Osteocyte (in vitro differentiated cells): ENCODE results near the gene OSBPL7. TPM values are rescaled to one million over a fixed set of nuclear protein-coding genes. Genes with fewer than 3 reads are reported as not detected.

Source experiments
- DNase-seq: peaks from one replicate; pipeline ENCODE4 v3.0.0; 2021; ENCODE audit warnings: mixed read lengths; ENCODE audit not compliant: unreplicated experiment; ENCODE audit errors: extremely low spot score
- H3K27ac Mint-ChIP-seq: one replicate; pipeline ENCODE4 v1.8.0; 2021; ENCODE audit warnings: mild to moderate bottlenecking, mixed read lengths; ENCODE audit not compliant: unreplicated experiment
- H3K27me3 Mint-ChIP-seq: one replicate; pipeline ENCODE4 v1.8.0; 2021; ENCODE audit warnings: mixed read lengths; ENCODE audit not compliant: unreplicated experiment
- H3K36me3 Mint-ChIP-seq: one replicate; pipeline ENCODE4 v1.8.0; 2021; ENCODE audit warnings: mixed read lengths; ENCODE audit not compliant: unreplicated experiment
- H3K4me1 Mint-ChIP-seq: one replicate; pipeline ENCODE4 v1.8.0; 2021; ENCODE audit warnings: mixed read lengths; ENCODE audit not compliant: unreplicated experiment
- H3K4me3 Mint-ChIP-seq: one replicate; pipeline ENCODE4 v1.8.0; 2021; ENCODE audit warnings: mild to moderate bottlenecking, moderate library complexity, mixed read lengths; ENCODE audit not compliant: unreplicated experiment
- H3K9me3 Mint-ChIP-seq: one replicate; pipeline ENCODE4 v1.8.0; 2021; ENCODE audit warnings: mixed read lengths; ENCODE audit not compliant: unreplicated experiment
- CTCF ChIP-seq: fragments of 200-600 bp; sonication (generic); IDR thresholded peaks from 2 replicates; pipeline ENCODE4 v1.5.0; 2021; ENCODE audit warnings: antibody characterized with exemption, mild to moderate bottlenecking, moderate library complexity
- total RNA-seq: library from RNA; stranded (reverse); gene quantifications from 2 replicates; pipeline ENCODE4 v1.2.1, GENCODE V29; 2021

OSBPL7 gene
- total RNA-seq, 1 donor from 2014 or later, result 18.0 TPM

GRCh38 chr17:47791025-47791424, 30.6 kb downstream of the OSBPL7 start:
- TF ChIP-seq CTCF, result no peak
- no peak for DNase-seq
- H3K4me3 Mint-ChIP-seq, result no peak overlapping the region
- peaks cover 11% of the 10 kb centered on the region for H3K4me1 Mint-ChIP-seq
- H3K27me3 Mint-ChIP-seq, result peaks cover 73% of the 10 kb centered on the region
- no peaks in the 10 kb centered on the region for H3K9me3 Mint-ChIP-seq
- no peak overlapping the region for H3K27ac Mint-ChIP-seq
- H3K36me3 Mint-ChIP-seq, result no peaks in the 10 kb centered on the region

GRCh38 chr17:47789611-47790561, 31.7 kb downstream of the OSBPL7 start:
- DNase-seq, result peak; percentile 85
- peak; percentile 64 for TF ChIP-seq CTCF

GRCh38 chr17:47785538-47786123, 36.0 kb downstream of the OSBPL7 start:
- Mint-ChIP-seq H3K4me1 (peaks cover 9% of the 10 kb centered on the region), H3K9me3 (no peaks in the 10 kb centered on the region), H3K36me3 (no peaks in the 10 kb centered on the region), H3K27me3 (peaks cover 66% of the 10 kb centered on the region), H3K27ac (no peak overlapping the region), H3K4me3 (no peak overlapping the region)
- no peak for TF ChIP-seq CTCF
- DNase-seq, result peak; percentile 64

More at GRCh38 chr17:47789611-47790561, 31.7 kb downstream of the OSBPL7 start:
- Mint-ChIP-seq H3K27ac (no peak overlapping the region), H3K27me3 (peaks cover 71% of the 10 kb centered on the region), H3K9me3 (no peaks in the 10 kb centered on the region), H3K4me3 (peak overlapping the region; percentile 65), H3K36me3 (no peaks in the 10 kb centered on the region), H3K4me1 (peaks cover 11% of the 10 kb centered on the region)

GRCh38 chr17:47781397-47781796, 40.2 kb downstream of the OSBPL7 start:
- no peaks in the 10 kb centered on the region for H3K4me1 Mint-ChIP-seq
- no peak overlapping the region for H3K4me3 Mint-ChIP-seq
- no peaks in the 10 kb centered on the region for H3K9me3 Mint-ChIP-seq
- TF ChIP-seq CTCF, result no peak
- H3K27me3 Mint-ChIP-seq, result peaks cover 49% of the 10 kb centered on the region
- no peak for DNase-seq
- H3K36me3 Mint-ChIP-seq, result no peaks in the 10 kb centered on the region
- no peak overlapping the region for H3K27ac Mint-ChIP-seq

GRCh38 chr17:47778184-47778635, 43.4 kb downstream of the OSBPL7 start:
- TF ChIP-seq CTCF, result no peak
- Mint-ChIP-seq H3K36me3 (no peaks in the 10 kb centered on the region), H3K27me3 (peaks cover 54% of the 10 kb centered on the region), H3K27ac (no peak overlapping the region), H3K9me3 (no peaks in the 10 kb centered on the region), H3K4me1 (no peaks in the 10 kb centered on the region), H3K4me3 (no peak overlapping the region)
- DNase-seq, result peak; percentile 86
